K562 (cell line): ENCODE results near the gene LOC128125822.

Source experiments
- ATAC-seq: fragments of 200-7000 bp; cut with Tn5 transposase; 3 replicates; pipeline ENCODE4 v1.9.1; 2020; ENCODE audit warnings: moderate library complexity
- BruUV-seq: library from RNA; stranded (reverse); fragments of 400-500 nt; replicated peaks from 2 replicates; lab custom pipeline; 2021; lab: Mats Ljungman, UMichigan
- CTCF ChIA-PET: fragments of 300-600 bp; formaldehyde crosslinking; extraction: SDS; loops from one replicate; lab custom pipeline; 2021; ENCODE audit warnings: low intra/inter-chr PET ratio; lab: Yijun Ruan, JAX
- POLR2A ChIA-PET: fragments of 300-600, 350-650 bp; sonication (Branson Sonifier 250); formaldehyde crosslinking; extraction: SDS; loops from one replicate; lab custom pipeline; 2021; ENCODE audit warnings: antibody characterized with exemption, inconsistent platforms; lab: Yijun Ruan, JAX
- DNase-seq, 4 experiments: peaks; one replicate each; pipeline versions ENCODE4 v3.0.0 to v3.0.0-alpha.2; 2011 to 2018; ENCODE audit warnings: low spot score in 3 of 4, mixed read lengths in 3 of 4; ENCODE audit errors: extremely low read depth in 1 of 4
- FAIRE-seq: peaks from 2 replicates; lab custom pipeline; 2011; peaks lifted over from hg19 to GRCh38; lab: Jason Lieb, UNC
- H2AFZ ChIP-seq: 2 replicates; pipeline ENCODE4 v1.6.0; 2011; ENCODE audit warnings: low read depth, low read length, control low read depth, inconsistent platforms
- H3K27ac ChIP-seq: fragments of 200-600 bp; 3 replicates; pipeline ENCODE4 v1.8.0; 2011; ENCODE audit warnings: low read depth, mild to moderate bottlenecking, control low read depth, inconsistent platforms, low read length, moderate library complexity, mixed read lengths; ENCODE audit errors: extremely low read depth
- H3K27me3 ChIP-seq, 2 experiments: fragments of 300-600 bp in 1 of 2; 2 replicates in 1 of 2; 3 replicates in 1 of 2; pipeline versions ENCODE4 v1.6.0 to v1.8.0; 2011; ENCODE audit warnings: inconsistent platforms in 2 of 2, low read length in 2 of 2, mild to moderate bottlenecking in 1 of 2, mixed read lengths in 1 of 2, moderate library complexity in 1 of 2; ENCODE audit not compliant: control insufficient read depth in 2 of 2, insufficient read depth in 2 of 2
- H3K36me3 ChIP-seq: fragments of 300-600 bp; 3 replicates; pipeline ENCODE4 v1.8.0; 2011; ENCODE audit warnings: mild to moderate bottlenecking, low read length, inconsistent platforms; ENCODE audit not compliant: control insufficient read depth, insufficient read depth
- H3K4me1 ChIP-seq, 2 experiments: fragments of 200-600 bp in 1 of 2; replicated peaks in 1 of 2; 2 replicates in 1 of 2; 3 replicates in 1 of 2; pipeline versions ENCODE4 v1.5.1 to v1.8.0; 2011; ENCODE audit warnings: inconsistent platforms in 2 of 2, low read length in 2 of 2, mild to moderate bottlenecking in 1 of 2, mixed read lengths in 1 of 2, moderate library complexity in 1 of 2; ENCODE audit not compliant: control insufficient read depth in 2 of 2, insufficient read depth in 2 of 2
- H3K4me2 ChIP-seq: 2 replicates; pipeline ENCODE4 v1.6.1; 2011; ENCODE audit warnings: low read length, control low read depth, inconsistent platforms, mixed read lengths; ENCODE audit not compliant: insufficient read depth
- H3K4me3 ChIP-seq: fragments of 200-600 bp; sonication (generic), shearing (Covaris generic); 2 replicates; pipeline ENCODE4 v1.5.1; 2016; ENCODE audit warnings: control low read depth, inconsistent platforms
- H3K79me2 ChIP-seq: fragments of 200-600 bp; 3 replicates; pipeline ENCODE4 v1.8.0; 2011; ENCODE audit warnings: low read length, inconsistent platforms; ENCODE audit not compliant: control insufficient read depth, insufficient read depth
- H3K9ac ChIP-seq, 2 experiments: 2 replicates each; pipeline versions ENCODE4 v1.6.0 to v1.6.1; 2011; ENCODE audit warnings: low read depth in 2 of 2, low read length in 2 of 2, control low read depth in 1 of 2, inconsistent platforms in 1 of 2, mild to moderate bottlenecking in 1 of 2, mixed read lengths in 1 of 2; ENCODE audit not compliant: insufficient read depth in 1 of 2
- H3K9me1 ChIP-seq: one replicate; pipeline ENCODE4 v1.6.0; 2011; ENCODE audit warnings: inconsistent platforms, mild to moderate bottlenecking, low read length, moderate library complexity; ENCODE audit not compliant: control insufficient read depth, insufficient read depth
- H3K9me3 ChIP-seq: replicated peaks from 2 replicates; pipeline ENCODE4 v1.5.1; 2011; ENCODE audit warnings: low read depth, low read length, inconsistent platforms; ENCODE audit not compliant: control insufficient read depth, insufficient read depth
- H4K20me1 ChIP-seq: replicated peaks from 2 replicates; pipeline ENCODE4 v1.6.1; 2011; ENCODE audit warnings: low read length, inconsistent platforms, mixed read lengths; ENCODE audit not compliant: control insufficient read depth, insufficient read depth
- BACH1 ChIP-seq: fragments of 200-800 bp; sonication (Bioruptor generic); IDR thresholded peaks from 2 replicates; pipeline ENCODE4 v1.6.1; 2016; ENCODE audit warnings: missing genetic modification characterization, missing compliant biosample characterization
- MYC ChIP-seq, 2 experiments: fragments of 250-450 bp in 1 of 2; sonication (Bioruptor Pico) in 1 of 2; IDR thresholded peaks; 2 replicates each; pipeline versions ENCODE4 v1.5.1 to v1.6.1; 2012 to 2021; ENCODE audit warnings: low read depth in 2 of 2, borderline replicate concordance in 1 of 2, improper control_type of control experiment in 1 of 2, low read length in 1 of 2, mild to moderate bottlenecking in 1 of 2, moderate library complexity in 1 of 2
- POU5F1 ChIP-seq: fragments of 150-350 bp; IDR thresholded peaks from 2 replicates; pipeline ENCODE4 v1.6.1; 2014; ENCODE audit warnings: borderline replicate concordance, low read length, low read depth, mild to moderate bottlenecking; ENCODE audit not compliant: partially characterized antibody
- RBM25 ChIP-seq: fragments of 200-400 bp; formaldehyde crosslinking; IDR thresholded peaks from 2 replicates; pipeline ENCODE4 v1.6.1; 2018; ENCODE audit warnings: low read length, low read depth, moderate library complexity; ENCODE audit not compliant: severe bottlenecking
- TBL1XR1 ChIP-seq, 2 experiments: IDR thresholded peaks; 2 replicates each; pipeline ENCODE4 v1.6.1; 2012; ENCODE audit warnings: improper control_type of control experiment in 2 of 2, low read length in 2 of 2, mild to moderate bottlenecking in 1 of 2
- ZC3H8 ChIP-seq: fragments of 450-650 bp; IDR thresholded peaks from 2 replicates; pipeline ENCODE4 v1.6.1; 2017
- ZNF224 ChIP-seq: sonication (generic); formaldehyde crosslinking; IDR thresholded peaks from 2 replicates; pipeline ENCODE4 v1.8.0; 2022; ENCODE audit warnings: mild to moderate bottlenecking, missing genetic modification reagents
- ZNF57 ChIP-seq: fragments of 450-650 bp; formaldehyde crosslinking; IDR thresholded peaks from 2 replicates; pipeline ENCODE4 v1.4.0; 2020; ENCODE audit warnings: mild to moderate bottlenecking, moderate library complexity
- ZNF644 ChIP-seq: fragments of 200-800 bp; sonication (Bioruptor generic); IDR thresholded peaks from 2 replicates; pipeline ENCODE4 v1.6.1; 2016; ENCODE audit warnings: low read depth, missing genetic modification characterization, missing compliant biosample characterization
- ZNF717 ChIP-seq: fragments of 250-450 bp; sonication (Bioruptor Pico); IDR thresholded peaks from 2 replicates; pipeline ENCODE4 v1.5.0; 2021
- ZNF785 ChIP-seq: fragments of 250-450 bp; sonication (Bioruptor Pico); IDR thresholded peaks from 2 replicates; pipeline ENCODE4 v1.4.0; 2020; ENCODE audit warnings: mild to moderate bottlenecking
- WGBS: fragments of 100-300 bp; shearing (Covaris generic); methylation state at CpG from one replicate; pipeline ENCODE4 v1.1.6; 2016; ENCODE audit warnings: low coverage, mixed read lengths; ENCODE audit not compliant: insufficient coverage; ENCODE audit errors: missing lambda C conversion rate; 5-methylcytosine and 5-hydroxymethylcytosine counted together
- in situ Hi-C: fragments of 300-500 bp; cut with MboI; formaldehyde crosslinking; loops from 4 replicates; pipeline ENCODE4 v1.15.0; 2018; ENCODE audit warnings: inconsistent platforms, mixed read lengths
- intact Hi-C: fragments of 100-400 bp; cut with micrococcal nuclease; formaldehyde crosslinking; loops from 2 replicates; pipeline ENCODE4 v1.14.2; 2022
- TF ChIP-seq, protein P1 (sequence below): sonication (generic); formaldehyde crosslinking; IDR thresholded peaks from 2 replicates; pipeline ENCODE4 v1.9.0; 2022; ENCODE audit warnings: mild to moderate bottlenecking, missing genetic modification reagents
- TF ChIP-seq, protein P2 (sequence below): fragments of 250-450 bp; sonication (Bioruptor Pico); IDR thresholded peaks from 2 replicates; pipeline ENCODE4 v1.5.0; 2021
- TF ChIP-seq, protein P3 (sequence below), 2 experiments: fragments of 450-650 bp in 1 of 2; sonication (generic) in 1 of 2; formaldehyde crosslinking; conservative IDR thresholded peaks; 2 replicates each; pipeline versions ENCODE4 v1.4.0 to v1.8.1; 2020 to 2022; ENCODE audit warnings: mild to moderate bottlenecking in 1 of 2, missing genetic modification reagents in 1 of 2
- TF ChIP-seq, protein P4 (sequence below), 2 experiments: fragments of 450-650 bp in 1 of 2; IDR thresholded peaks; 2 replicates each; pipeline ENCODE4 v1.6.1; 2011 to 2017; ENCODE audit warnings: low read depth in 2 of 2, antibody characterized with exemption in 1 of 2, borderline replicate concordance in 1 of 2, low read length in 1 of 2, mild to moderate bottlenecking in 1 of 2, mixed read lengths in 1 of 2; ENCODE audit not compliant: control insufficient read depth in 1 of 2

Gene LOC128125822

DNA sequence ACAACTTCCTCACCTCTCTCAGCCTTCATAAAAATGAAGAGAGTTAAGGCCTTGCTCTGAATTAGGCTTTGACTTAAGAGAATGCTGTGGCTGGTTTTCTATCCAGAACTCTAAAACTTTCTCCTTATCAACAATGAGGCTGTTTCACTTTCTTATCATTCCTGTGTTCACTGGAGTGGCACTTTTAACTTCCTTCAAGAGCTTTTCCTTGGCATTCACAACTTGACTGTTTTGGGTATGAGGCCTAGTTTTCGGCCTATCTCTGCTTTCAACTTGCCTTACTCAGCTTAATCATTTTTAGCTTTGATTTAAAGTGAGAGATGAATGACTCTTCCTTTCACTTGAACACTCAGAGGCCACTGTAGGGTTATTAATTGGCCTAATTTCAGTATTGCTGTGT is 4.3 kb upstream of the LOC128125822 start (continued):
- TF ChIP-seq, protein P1, sequence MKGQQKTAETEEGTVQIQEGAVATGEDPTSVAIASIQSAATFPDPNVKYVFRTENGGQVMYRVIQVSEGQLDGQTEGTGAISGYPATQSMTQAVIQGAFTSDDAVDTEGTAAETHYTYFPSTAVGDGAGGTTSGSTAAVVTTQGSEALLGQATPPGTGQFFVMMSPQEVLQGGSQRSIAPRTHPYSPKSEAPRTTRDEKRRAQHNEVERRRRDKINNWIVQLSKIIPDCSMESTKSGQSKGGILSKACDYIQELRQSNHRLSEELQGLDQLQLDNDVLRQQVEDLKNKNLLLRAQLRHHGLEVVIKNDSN (CRISPR knock-in tag): no peak
- TF ChIP-seq ZNF644 (no peak), BACH1 (no peak), MYC (IDR thresholded peaks at IDR 0.05; ENCODE audit: low read depth, low read length) (no peak), MYC (CRISPR knock-in tag; IDR thresholded peaks at IDR 0.05; ENCODE audit: borderline replicate concordance, low read depth) (no peak), ZNF57 (no peak), ZNF717 (no peak), TBL1XR1 (IDR thresholded peaks at IDR 0.05; ENCODE audit: low read length in 2 of 2) (no peak)

DNA sequence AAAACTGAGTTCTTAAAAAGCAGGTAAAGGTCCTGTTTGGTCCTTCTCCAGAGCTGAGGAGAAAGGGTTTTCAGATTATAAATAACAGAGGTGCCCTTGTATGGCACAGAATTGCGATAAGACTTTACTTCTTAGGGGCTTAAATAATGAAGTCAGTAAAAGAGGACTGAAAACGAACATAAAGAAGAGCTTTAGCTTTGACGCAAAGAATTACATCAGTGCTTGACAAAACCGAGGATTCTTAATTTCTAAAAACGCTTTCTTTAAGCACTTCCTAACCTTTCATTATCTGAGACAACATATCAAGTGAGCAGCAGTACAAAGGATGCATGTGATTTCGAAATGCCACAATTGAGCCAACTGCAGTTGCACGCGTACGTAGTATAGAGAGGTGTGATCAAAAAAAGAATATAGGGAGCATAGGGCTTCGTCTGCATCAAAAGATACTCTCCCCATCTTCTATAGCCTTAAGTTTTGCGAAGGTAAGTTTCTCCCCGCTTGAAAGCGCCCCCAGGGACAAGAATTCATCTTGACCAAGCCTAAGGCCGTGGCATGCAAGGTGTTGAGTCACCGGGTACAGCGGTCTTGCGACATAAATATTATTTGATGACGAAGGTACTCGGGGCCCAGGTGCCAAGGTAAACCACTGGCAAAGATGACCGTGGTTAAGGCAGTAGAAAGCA is 778 bp upstream of the LOC128125822 start:
- CTCF ChIA-PET: no interaction called here
- Histone ChIP-seq H4K20me1 (peaks cover 9% of the 10 kb centered on the region; the same call in 1 of the 2 replicates), H3K9ac (peak overlapping the region; percentile 53 to 71; a peak in 3 of 4 replicates), H3K9me1 (no peaks in the 10 kb centered on the region), H3K9me3 (no peaks in the 10 kb centered on the region), H3K4me1 (peaks cover 7 to 11% of the 10 kb centered on the region in 2 experiments; a peak in 3 of 5 replicates), H3K27me3 (no peaks in the 10 kb centered on the region), H3K79me2 (peaks cover 46% of the 10 kb centered on the region), H3K27ac (peak overlapping the region; percentile 97), H3K4me2 (peak overlapping the region; percentile 95), H3K4me3 (peak overlapping the region; percentile 94), H2AFZ (peak overlapping the region; percentile 97), H3K36me3 (peaks cover 8% of the 10 kb centered on the region)
- POLR2A ChIA-PET: no interaction called here
- intact Hi-C loops (loop anchor here (2.0 to 10.0 kb wide), 2 partner anchors 65 to 127 kb away; no protein-coding TSS in a partner anchor), in situ Hi-C loops (no loop called here)
- TSS peak; percentile 80 for BruUV-seq
- ATAC-seq: no peak
- no peak for FAIRE-seq
- 70% methylated on average over 20 of the region's 20 CpGs for WGBS
- peak in 1 of 4 experiments; percentile 19 for DNase-seq
- TF ChIP-seq ZNF785 (CRISPR knock-in tag): no peak
- no peak for TF ChIP-seq RBM25
- TF ChIP-seq, protein P2, sequence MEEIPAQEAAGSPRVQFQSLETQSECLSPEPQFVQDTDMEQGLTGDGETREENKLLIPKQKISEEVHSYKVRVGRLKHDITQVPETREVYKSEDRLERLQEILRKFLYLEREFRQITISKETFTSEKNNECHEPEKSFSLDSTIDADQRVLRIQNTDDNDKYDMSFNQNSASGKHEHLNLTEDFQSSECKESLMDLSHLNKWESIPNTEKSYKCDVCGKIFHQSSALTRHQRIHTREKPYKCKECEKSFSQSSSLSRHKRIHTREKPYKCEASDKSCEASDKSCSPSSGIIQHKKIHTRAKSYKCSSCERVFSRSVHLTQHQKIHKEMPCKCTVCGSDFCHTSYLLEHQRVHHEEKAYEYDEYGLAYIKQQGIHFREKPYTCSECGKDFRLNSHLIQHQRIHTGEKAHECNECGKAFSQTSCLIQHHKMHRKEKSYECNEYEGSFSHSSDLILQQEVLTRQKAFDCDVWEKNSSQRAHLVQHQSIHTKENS (CRISPR knock-in tag): no peak
- no peak for TF ChIP-seq POU5F1
- no peak for TF ChIP-seq ZC3H8
- no peak for TF ChIP-seq ZNF224 (CRISPR knock-in tag)
- TF ChIP-seq, protein P3, sequence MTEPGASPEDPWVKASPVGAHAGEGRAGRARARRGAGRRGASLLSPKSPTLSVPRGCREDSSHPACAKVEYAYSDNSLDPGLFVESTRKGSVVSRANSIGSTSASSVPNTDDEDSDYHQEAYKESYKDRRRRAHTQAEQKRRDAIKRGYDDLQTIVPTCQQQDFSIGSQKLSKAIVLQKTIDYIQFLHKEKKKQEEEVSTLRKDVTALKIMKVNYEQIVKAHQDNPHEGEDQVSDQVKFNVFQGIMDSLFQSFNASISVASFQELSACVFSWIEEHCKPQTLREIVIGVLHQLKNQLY (CRISPR knock-in tag; conservative IDR thresholded peaks at IDR 0.05): no peak
- TF ChIP-seq, protein P4, sequence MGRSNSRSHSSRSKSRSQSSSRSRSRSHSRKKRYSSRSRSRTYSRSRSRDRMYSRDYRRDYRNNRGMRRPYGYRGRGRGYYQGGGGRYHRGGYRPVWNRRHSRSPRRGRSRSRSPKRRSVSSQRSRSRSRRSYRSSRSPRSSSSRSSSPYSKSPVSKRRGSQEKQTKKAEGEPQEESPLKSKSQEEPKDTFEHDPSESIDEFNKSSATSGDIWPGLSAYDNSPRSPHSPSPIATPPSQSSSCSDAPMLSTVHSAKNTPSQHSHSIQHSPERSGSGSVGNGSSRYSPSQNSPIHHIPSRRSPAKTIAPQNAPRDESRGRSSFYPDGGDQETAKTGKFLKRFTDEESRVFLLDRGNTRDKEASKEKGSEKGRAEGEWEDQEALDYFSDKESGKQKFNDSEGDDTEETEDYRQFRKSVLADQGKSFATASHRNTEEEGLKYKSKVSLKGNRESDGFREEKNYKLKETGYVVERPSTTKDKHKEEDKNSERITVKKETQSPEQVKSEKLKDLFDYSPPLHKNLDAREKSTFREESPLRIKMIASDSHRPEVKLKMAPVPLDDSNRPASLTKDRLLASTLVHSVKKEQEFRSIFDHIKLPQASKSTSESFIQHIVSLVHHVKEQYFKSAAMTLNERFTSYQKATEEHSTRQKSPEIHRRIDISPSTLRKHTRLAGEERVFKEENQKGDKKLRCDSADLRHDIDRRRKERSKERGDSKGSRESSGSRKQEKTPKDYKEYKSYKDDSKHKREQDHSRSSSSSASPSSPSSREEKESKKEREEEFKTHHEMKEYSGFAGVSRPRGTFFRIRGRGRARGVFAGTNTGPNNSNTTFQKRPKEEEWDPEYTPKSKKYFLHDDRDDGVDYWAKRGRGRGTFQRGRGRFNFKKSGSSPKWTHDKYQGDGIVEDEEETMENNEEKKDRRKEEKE (IDR thresholded peaks at IDR 0.05; ENCODE audit: borderline replicate concordance in 1 of 2, control insufficient read depth in 1 of 2, low read depth in 2 of 2, low read length in 1 of 2): no peak
